ENCODE data around the gene CGAS.

Gene CGAS

DNA sequence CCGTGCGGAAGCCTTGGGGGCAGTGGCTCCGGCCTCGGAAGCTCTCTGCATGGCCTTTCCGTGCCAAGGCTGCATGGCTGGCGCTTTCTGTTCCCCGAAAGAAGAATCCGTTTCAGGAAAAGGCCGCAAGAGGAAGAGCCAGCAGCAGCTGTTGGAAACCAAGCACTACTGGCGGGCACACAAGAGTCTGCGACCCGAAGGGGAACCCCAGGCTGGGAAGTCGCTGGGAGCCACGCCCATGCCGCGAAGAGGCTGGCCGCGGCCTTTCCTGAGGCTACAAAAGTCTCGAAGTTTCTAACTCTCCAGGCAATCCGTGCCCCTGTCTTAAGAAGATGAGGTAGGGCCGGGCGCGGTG is at the start of gene CGAS:
Gene CGAS (minus strand): TSS at position 191 of the 355 bp plus-strand sequence. CDS start 116 bp downstream, at position 75.
- H3K4me3 ChIP-seq (replicated peaks in 1 of 2; ENCODE audit: low read depth in 2 of 2, low read length in 2 of 2), result peak within 1 kb of the TSS; percentile 58 to 69
- peak; percentile 69 to 71 for DNase-seq (ENCODE audit: low read depth in 2 of 2)
- TF ChIP-seq, protein P1, sequence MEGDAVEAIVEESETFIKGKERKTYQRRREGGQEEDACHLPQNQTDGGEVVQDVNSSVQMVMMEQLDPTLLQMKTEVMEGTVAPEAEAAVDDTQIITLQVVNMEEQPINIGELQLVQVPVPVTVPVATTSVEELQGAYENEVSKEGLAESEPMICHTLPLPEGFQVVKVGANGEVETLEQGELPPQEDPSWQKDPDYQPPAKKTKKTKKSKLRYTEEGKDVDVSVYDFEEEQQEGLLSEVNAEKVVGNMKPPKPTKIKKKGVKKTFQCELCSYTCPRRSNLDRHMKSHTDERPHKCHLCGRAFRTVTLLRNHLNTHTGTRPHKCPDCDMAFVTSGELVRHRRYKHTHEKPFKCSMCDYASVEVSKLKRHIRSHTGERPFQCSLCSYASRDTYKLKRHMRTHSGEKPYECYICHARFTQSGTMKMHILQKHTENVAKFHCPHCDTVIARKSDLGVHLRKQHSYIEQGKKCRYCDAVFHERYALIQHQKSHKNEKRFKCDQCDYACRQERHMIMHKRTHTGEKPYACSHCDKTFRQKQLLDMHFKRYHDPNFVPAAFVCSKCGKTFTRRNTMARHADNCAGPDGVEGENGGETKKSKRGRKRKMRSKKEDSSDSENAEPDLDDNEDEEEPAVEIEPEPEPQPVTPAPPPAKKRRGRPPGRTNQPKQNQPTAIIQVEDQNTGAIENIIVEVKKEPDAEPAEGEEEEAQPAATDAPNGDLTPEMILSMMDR (IDR thresholded peaks at IDR 0.05; ENCODE audit: low read depth, low read length), result no peak

- H3K4me3 ChIP-seq (replicated peaks in 1 of 2; ENCODE audit: low read depth in 2 of 2, low read length in 2 of 2), result no peak overlapping the region
- TF ChIP-seq, protein P1 (IDR thresholded peaks at IDR 0.05; ENCODE audit: low read depth, low read length), result no peak
- DNase-seq (ENCODE audit: low read depth in 2 of 2), result no peak
Measured at GRCh38 chr6:73497915-73498314, 45.8 kb upstream of the CGAS start.

DNA sequence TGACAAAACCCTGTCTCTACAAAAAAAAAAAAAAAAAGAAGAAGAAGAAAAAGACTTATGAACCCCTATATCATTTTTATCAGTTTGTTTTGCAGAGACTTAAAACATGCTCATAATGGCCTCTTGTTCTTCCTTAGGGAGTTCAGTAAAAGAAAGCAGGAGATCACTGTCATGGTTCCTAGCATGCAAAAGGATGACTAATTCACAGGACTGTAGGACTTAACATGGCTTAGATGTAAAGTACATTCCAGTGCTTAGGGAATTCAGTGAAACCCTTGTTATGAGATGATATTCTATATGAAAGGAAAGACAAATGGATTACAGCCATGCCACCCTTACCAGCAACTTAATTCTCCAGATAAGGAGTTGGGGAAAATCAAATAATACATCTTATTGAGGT is 39.3 kb upstream of the CGAS start:
- TF ChIP-seq, protein P1 (IDR thresholded peaks at IDR 0.05; ENCODE audit: low read depth, low read length), result no peak
- DNase-seq (ENCODE audit: low read depth in 2 of 2), result peak in 1 of 2 donors; percentile 24
- H3K4me3 ChIP-seq (replicated peaks in 1 of 2; ENCODE audit: low read depth in 2 of 2, low read length in 2 of 2), result no peak overlapping the region

DNA sequence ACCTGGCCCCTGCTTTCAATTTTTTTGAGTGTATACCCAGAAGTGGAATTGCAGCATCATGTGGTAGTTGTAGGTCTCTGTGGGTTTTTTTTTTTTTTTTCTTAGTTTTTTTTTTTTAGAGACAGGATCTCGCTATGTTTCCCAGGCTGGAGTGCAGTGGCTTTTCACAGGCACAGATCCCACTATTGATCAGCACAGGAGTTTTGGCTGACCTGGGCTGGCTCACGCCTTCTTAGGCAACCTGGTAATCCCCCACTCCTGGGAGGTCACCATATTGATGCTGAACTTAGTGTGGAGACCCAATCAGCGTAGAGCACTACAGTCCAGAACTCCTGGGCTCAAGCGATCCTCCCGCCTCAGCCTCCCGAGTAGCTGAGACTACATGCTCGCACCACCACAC is 35.4 kb upstream of the CGAS start:
- DNase-seq (ENCODE audit: low read depth in 2 of 2), result no peak
- no peak overlapping the region for H3K4me3 ChIP-seq (replicated peaks in 1 of 2; ENCODE audit: low read depth in 2 of 2, low read length in 2 of 2)
- TF ChIP-seq, protein P1 (IDR thresholded peaks at IDR 0.05; ENCODE audit: low read depth, low read length), result no peak

DNA sequence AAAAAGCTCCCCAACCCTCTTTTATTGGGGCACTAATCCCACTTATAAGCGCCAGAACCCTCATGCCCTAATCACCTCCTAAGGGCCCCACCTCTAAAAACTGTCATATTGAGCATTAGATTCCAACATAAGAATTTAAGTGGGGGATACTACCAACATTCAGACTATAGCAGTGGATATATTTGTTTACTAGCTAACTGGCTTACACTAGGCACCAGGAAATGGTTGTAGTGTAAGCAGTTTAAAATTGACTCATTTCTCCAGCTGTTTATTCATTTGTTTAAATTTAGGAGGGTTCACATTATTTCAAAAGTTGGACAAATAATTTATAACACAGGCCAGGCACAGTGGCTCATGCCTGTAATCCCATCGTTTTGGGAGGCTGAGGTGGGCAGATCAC is 32.3 kb upstream of the CGAS start:
- TF ChIP-seq, protein P1 (IDR thresholded peaks at IDR 0.05; ENCODE audit: low read depth, low read length), result no peak
- DNase-seq (ENCODE audit: low read depth in 2 of 2), result no peak
- H3K4me3 ChIP-seq (replicated peaks in 1 of 2; ENCODE audit: low read depth in 2 of 2, low read length in 2 of 2), result no peak overlapping the region

DNA sequence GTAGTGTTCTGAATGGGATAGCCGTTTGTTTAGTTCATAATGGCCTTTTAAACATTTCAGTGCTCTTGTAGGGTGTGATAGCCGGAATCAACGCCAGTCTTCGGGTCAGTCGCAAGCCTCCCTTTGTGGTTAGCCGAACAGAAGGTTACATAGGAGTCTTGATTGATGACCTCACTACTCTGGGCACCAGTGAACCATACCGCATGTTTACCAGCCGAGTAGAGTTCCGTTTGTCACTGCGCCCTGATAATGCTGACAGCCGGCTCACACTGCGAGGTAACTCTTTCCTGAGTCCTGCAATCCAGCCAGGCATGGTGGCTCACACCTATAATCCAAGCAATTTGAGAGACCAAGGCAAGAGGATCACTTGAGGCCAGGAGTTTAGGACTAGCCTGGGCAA is 29.9 kb upstream of the CGAS start:
- DNase-seq (ENCODE audit: low read depth in 2 of 2), result no peak
- no peak overlapping the region for H3K4me3 ChIP-seq (replicated peaks in 1 of 2; ENCODE audit: low read depth in 2 of 2, low read length in 2 of 2)
- TF ChIP-seq, protein P1 (IDR thresholded peaks at IDR 0.05; ENCODE audit: low read depth, low read length), result no peak

DNA sequence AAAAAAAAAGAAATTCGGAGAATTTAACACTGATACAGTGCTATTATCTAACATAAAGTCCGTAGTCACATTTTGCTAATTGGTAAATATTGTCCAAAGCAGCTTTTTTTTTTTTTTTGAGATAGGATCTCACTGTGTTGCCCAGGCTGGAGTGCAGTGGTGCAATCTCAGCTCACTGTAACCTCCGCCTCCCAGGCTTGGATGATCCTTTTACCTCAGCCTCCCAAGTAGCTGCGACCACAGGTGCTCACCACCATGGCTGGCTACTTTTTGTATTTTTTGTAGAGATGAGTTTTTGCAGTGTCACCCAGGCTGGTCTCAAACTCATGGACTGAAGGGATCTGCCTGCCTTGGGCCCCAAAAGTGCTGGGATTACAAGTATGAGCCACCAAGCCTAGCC is 25.3 kb upstream of the CGAS start:
- DNase-seq (ENCODE audit: low read depth in 2 of 2), result no peak
- no peak overlapping the region for H3K4me3 ChIP-seq (replicated peaks in 1 of 2; ENCODE audit: low read depth in 2 of 2, low read length in 2 of 2)
- TF ChIP-seq, protein P1 (IDR thresholded peaks at IDR 0.05; ENCODE audit: low read depth, low read length), result no peak
